KBM-7 (cell line): ENCODE measurements around the gene ATAT1.
"Not testable (repeated sequence)": the region's sequence is repeated elsewhere in the genome, so short reads cannot be mapped to it uniquely, and the experiment has no call there.

Experiments used
- DNase-seq: peaks from one replicate; pipeline ENCODE4 v3.0.0-alpha.2; 2015
- in situ Hi-C: fragments of 300-500 bp; cut with MboI; formaldehyde crosslinking; loops from 2 replicates; pipeline ENCODE4 v1.14.3; 2020; ENCODE audit warnings: low sequenced_read_pairs, low pct_unique_long_range_greater_than_20kb, mixed read lengths

ATAT1 gene

GRCh38 chr6:30626484-30627366, at the start of gene ATAT1:
TSS of gene ATAT1 (plus strand) at chr6:30626874.
- in situ Hi-C loops, result no loop called here
- peak; percentile 85 for DNase-seq

DNA sequence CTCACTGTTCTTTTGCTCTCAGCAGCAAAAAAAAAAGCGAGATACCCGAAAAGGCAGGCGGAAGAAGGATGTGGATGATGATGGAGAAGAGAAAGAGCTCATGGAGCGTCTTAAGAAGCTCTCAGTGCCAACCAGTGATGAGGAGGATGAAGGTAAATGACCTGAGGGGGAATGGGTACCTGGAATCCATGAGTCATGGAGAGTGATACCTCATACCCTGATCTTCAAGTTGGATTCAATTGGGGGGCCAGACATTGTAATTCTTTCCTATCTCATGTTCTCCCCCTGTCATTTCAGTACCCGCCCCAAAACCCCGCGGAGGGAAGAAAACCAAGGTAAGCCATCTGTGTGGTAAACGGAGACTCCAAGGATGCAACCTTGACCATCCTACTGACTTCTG, 48.6 kb upstream of the ATAT1 start:
- no peak for DNase-seq
- in situ Hi-C loops, result no loop called here

DNA sequence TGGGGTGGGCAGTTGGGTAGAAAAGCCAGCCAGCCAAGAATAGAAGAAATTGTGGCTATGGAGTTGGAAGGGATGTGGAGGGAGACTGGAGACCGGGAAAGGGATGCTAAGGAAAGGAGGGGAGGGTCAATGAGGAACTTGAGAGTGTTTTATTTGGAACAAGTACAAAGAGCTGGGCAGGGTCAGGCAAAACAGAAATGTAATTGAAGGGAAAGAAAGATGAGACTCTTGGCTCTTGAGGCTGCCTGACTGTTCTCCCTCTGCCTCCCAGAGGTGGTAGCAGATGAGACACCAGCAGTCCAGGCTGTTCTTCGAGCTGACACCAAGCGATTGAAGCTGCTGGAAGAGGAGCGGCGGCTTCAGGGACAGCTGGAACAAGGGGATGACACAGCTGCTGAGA, 42.8 kb upstream of the ATAT1 start:
- no peak for DNase-seq
- in situ Hi-C loops, result no loop called here

DNA sequence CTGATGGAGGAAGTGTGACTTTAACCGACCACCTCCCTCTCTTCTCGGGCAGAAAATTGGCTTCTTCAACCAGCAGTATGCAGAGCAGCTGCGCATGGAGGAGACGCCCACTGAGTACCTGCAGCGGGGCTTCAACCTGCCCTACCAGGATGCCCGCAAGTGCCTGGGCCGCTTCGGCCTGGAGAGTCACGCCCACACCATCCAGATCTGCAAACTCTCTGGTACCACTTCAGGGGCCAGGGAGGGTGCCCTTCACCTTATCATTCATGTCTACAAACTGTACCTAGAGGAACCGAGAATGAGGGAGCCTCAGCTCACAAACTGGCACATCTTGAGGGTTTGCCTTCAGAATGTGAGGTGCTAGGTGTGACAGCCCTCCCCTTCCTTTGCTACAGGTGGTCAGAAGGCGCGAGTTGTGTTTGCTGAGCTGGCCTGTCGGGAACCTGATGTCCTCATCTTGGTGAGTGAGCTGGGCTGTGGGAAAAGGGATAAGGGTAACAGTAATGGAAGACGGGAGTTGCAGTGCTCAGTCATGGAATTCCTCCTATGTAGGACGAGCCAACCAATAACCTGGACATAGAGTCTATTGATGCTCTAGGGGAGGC, 36.8 kb upstream of the ATAT1 start:
- in situ Hi-C loops, result no loop called here

DNA sequence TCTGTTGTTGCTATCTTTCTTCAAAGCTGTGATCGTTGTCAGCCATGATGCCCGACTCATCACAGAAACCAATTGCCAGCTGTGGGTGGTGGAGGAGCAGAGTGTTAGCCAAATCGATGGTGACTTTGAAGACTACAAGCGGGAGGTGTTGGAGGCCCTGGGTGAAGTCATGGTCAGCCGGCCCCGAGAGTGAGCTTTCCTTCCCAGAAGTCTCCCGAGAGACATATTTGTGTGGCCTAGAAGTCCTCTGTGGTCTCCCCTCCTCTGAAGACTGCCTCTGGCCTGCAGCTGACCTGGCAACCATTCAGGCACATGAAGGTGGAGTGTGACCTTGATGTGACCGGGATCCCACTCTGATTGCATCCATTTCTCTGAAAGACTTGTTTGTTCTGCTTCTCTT, 36.2 kb upstream of the ATAT1 start:
- in situ Hi-C loops, result no loop called here
- DNase-seq, result no peak

More for the DNA sequence above, 36.8 kb upstream of the ATAT1 start:
- no peak for DNase-seq

DNA sequence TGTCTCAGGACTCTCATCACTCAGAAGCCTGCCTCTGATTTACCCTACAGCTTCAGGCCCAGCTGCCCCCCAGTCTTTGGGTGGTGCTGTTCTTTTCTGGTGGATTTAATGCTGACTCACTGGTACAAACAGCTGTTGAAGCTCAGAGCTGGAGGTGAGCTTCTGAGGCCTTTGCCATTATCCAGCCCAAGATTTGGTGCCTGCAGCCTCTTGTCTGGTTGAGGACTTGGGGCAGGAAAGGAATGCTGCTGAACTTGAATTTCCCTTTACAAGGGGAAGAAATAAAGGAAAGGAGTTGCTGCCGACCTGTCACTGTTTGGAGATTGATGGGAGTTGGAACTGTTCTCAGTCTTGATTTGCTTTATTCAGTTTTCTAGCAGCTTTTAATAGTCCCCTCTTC, 35.7 kb upstream of the ATAT1 start:
- in situ Hi-C loops, result no loop called here
- no peak for DNase-seq

GRCh38 chr6:30592287-30592686, 34.4 kb upstream of the ATAT1 start:
- in situ Hi-C loops, result no loop called here

GRCh38 chr6:30597315-30598144, 29.1 kb upstream of the ATAT1 start:
- in situ Hi-C loops, result not testable (repeated sequence)
- DNase-seq, result peak; percentile 85

More at GRCh38 chr6:30592287-30592686, 34.4 kb upstream of the ATAT1 start:
- no peak for DNase-seq

DNA sequence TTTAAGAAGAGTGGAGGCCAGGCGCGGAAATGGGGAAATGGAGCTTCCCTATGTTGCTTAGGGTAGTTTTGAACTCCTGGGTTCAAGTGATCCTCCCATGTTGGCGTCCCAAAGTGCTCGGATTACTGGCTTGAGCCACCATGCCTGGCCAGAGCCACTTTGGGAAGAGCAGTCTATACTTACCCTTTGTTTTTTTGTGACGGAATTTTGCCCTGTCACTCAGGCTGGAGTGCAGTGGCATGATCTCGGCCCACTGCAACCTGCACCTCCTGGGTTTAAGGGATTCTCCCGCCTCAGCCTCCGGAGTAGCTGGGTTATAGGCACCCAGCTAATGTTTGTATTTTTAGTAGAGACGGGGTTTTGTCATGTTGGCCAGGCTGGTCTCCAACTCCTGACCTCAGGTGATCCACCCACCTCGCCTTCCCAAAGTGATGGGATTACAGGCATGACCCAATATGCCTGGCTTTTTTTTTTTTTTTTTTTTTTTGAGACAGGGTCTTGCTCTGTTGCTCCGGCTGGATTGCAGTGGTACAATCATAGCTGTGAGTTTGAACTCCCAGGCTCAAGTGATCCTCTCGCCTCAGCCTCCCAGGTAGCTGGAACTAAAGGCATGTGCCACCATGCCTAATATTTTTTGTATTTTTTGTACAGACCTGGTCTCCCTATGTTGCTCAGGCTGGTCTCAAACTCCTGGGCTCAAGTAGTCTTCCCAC, 27.6 kb upstream of the ATAT1 start:
- DNase-seq, result no peak
- in situ Hi-C loops, result no loop called here

- in situ Hi-C loops, result no loop called here
- DNase-seq, result no peak
These were observed 26.9 kb upstream of the ATAT1 start for GRCh38 chr6:30599625-30600324.

DNA sequence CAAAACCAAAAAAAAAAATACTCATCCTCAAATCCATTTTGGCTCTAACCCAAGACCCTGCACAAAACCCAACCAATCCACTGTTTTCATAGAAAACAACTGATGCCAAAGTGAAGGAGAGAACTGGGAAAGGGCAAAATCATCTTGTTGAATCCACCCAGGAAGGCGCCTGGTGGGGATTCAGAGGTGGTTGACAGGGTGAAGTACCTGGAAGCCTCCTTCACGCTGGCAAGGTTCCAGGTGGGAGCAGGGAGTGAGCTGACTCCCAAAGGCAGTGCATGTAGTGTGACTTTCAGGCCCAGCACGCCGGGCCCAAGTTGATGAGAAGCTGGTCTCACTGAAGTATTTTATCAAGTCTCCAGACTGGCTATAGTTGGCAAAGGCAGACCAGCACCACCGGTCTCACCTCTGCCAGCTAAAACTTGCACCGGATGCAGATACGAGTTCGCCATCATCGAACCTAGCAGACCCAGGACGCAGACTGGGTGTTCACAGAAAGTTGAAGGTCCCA, 26.2 kb upstream of the ATAT1 start:
- no peak for DNase-seq

DNA sequence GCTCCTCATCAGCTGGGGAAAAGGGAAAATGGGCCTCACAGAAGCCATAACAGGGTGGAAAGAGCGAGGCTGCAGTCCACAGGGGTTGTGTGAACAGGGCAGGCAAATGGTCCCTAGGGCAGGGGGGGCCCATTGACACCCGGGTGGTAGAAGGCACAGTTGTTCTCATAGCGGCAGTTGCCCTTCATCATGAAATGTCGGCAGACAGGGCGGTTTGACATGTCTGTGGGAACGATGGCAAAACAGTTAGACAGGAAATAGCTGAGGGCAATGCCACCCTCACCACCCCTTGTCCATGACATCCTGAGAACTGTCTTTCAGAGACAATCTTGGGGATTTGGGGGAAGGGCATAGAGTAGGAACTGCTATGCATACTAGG, 25.2 kb upstream of the ATAT1 start:
- no peak for DNase-seq
- in situ Hi-C loops, result no loop called here

More for the DNA sequence above, 26.2 kb upstream of the ATAT1 start:
- in situ Hi-C loops, result no loop called here

- no peak for DNase-seq
- in situ Hi-C loops, result no loop called here
These were observed 24.6 kb upstream of the ATAT1 start for GRCh38 chr6:30601815-30602641.

- in situ Hi-C loops, result no loop called here
- DNase-seq, result no peak
These were observed 22.7 kb upstream of the ATAT1 start for GRCh38 chr6:30603961-30604360.

- in situ Hi-C loops, result no loop called here
- DNase-seq, result no peak
These were observed 16.6 kb upstream of the ATAT1 start for GRCh38 chr6:30610065-30610464.

GRCh38 chr6:30611150-30611855, 15.4 kb upstream of the ATAT1 start:
- in situ Hi-C loops, result no loop called here
- DNase-seq, result no peak

- no peak for DNase-seq
- in situ Hi-C loops, result no loop called here
These were observed 14.8 kb upstream of the ATAT1 start for GRCh38 chr6:30611856-30612194.
